Stimulated activated CD4-positive, alpha-beta T cell treated with anti-CD3 and anti-CD28 coated beads, Interleukin-2, amount 100 ng/mL, for 48 hours (primary cell): ENCODE results near the gene PNLIP.
A peak's percentile ranks its signal among the peaks of the same experiment; 100 is the strongest.

Experiments
- DNase-seq, 2 donors: peaks; one replicate each; pipeline ENCODE4 v3.0.0-alpha.2; 2020

Gene PNLIP

GRCh38 chr10:116545756-116546155, at the start of gene PNLIP:
Gene PNLIP, plus strand, starts transcription at chr10:116545931. Its CDS starts 162 bp downstream, at chr10:116546093.
- no peak for DNase-seq

- DNase-seq = no peak
These were observed 40.9 kb upstream of the PNLIP start for GRCh38 chr10:116504786-116505185.

GRCh38 chr10:116510565-116510964, 35.2 kb upstream of the PNLIP start:
- no peak for DNase-seq

- no peak for DNase-seq
These were observed 34.4 kb upstream of the PNLIP start for GRCh38 chr10:116511365-116511764.

GRCh38 chr10:116521424-116522290, 24.1 kb upstream of the PNLIP start:
- peak; percentile 4 to 7 for DNase-seq

GRCh38 chr10:116522803-116523381, 22.8 kb upstream of the PNLIP start:
- DNase-seq = no peak

- no peak for DNase-seq
These were observed 21.0 kb upstream of the PNLIP start for GRCh38 chr10:116524736-116525135.

- DNase-seq = no peak
These were observed 19.5 kb upstream of the PNLIP start for GRCh38 chr10:116526219-116526618.

- no peak for DNase-seq
These were observed 8.9 kb upstream of the PNLIP start for GRCh38 chr10:116536810-116537209.

GRCh38 chr10:116538456-116538855, 7.3 kb upstream of the PNLIP start:
- no peak for DNase-seq

- DNase-seq = no peak
These were observed 6.7 kb upstream of the PNLIP start for GRCh38 chr10:116538992-116539391.

GRCh38 chr10:116540814-116541213, 4.9 kb upstream of the PNLIP start:
- DNase-seq = no peak

- no peak for DNase-seq
These were observed 3.6 kb upstream of the PNLIP start for GRCh38 chr10:116542007-116542677.

- no peak for DNase-seq
These were observed 609 bp upstream of the PNLIP start for GRCh38 chr10:116545122-116545521.

- DNase-seq = no peak
These were observed 2.6 kb downstream of the PNLIP start for GRCh38 chr10:116548301-116548700.

GRCh38 chr10:116553378-116553980, 7.7 kb downstream of the PNLIP start:
- no peak for DNase-seq

GRCh38 chr10:116554628-116555027, 8.9 kb downstream of the PNLIP start:
- DNase-seq = no peak

- DNase-seq = no peak
These were observed 10.1 kb downstream of the PNLIP start for GRCh38 chr10:116555880-116556279.

GRCh38 chr10:116557305-116557880, 11.7 kb downstream of the PNLIP start:
- no peak for DNase-seq

GRCh38 chr10:116565534-116565933, 19.8 kb downstream of the PNLIP start:
- no peak for DNase-seq

GRCh38 chr10:116566932-116567331, 21.2 kb downstream of the PNLIP start:
- DNase-seq = no peak

- no peak for DNase-seq
These were observed 21.6 kb downstream of the PNLIP start for GRCh38 chr10:116567335-116567734.

- no peak for DNase-seq
These were observed 29.1 kb downstream of the PNLIP start for GRCh38 chr10:116574797-116575196.
